ENCODE data around the gene CLCA2.

DNA sequence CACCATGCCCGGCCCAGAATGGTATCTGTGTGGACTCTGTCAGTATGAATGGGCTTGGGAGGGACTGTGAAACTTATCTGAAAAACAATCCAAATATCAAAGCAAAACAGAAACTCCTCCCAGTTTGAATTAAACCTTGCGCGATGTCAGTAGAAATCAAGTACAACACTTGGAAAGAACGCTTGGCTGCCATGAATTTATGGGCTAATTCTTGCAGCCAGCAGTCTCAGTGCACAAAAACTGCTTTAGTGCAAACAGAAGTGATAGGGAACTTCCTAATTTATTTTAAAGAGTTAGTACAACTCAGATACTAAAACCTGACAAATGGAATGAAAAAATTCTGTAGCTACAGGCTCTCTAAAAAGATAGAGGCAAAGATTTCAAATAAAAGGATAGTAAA is 53.3 kb downstream of the CLCA2 start:
- TF ChIP-seq, protein P1, sequence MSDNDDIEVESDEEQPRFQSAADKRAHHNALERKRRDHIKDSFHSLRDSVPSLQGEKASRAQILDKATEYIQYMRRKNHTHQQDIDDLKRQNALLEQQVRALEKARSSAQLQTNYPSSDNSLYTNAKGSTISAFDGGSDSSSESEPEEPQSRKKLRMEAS (IDR thresholded peaks at IDR 0.05; ENCODE audit: low read depth, low read length) = no peak
- TF ChIP-seq, protein P2, sequence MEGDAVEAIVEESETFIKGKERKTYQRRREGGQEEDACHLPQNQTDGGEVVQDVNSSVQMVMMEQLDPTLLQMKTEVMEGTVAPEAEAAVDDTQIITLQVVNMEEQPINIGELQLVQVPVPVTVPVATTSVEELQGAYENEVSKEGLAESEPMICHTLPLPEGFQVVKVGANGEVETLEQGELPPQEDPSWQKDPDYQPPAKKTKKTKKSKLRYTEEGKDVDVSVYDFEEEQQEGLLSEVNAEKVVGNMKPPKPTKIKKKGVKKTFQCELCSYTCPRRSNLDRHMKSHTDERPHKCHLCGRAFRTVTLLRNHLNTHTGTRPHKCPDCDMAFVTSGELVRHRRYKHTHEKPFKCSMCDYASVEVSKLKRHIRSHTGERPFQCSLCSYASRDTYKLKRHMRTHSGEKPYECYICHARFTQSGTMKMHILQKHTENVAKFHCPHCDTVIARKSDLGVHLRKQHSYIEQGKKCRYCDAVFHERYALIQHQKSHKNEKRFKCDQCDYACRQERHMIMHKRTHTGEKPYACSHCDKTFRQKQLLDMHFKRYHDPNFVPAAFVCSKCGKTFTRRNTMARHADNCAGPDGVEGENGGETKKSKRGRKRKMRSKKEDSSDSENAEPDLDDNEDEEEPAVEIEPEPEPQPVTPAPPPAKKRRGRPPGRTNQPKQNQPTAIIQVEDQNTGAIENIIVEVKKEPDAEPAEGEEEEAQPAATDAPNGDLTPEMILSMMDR (IDR thresholded peaks at IDR 0.05; ENCODE audit: low read depth, low read length) = no peak
- TF ChIP-seq POLR2A (IDR thresholded peaks at IDR 0.05; ENCODE audit: extremely low read depth, insufficient read length) = no peak

Measured in NB4 (cell line).